Measurements from ENCODE around the gene PLA2G4B. TPM values are rescaled to one million over a fixed set of nuclear protein-coding genes. Genes with fewer than 3 reads are reported as not detected.

PLA2G4B gene
- total and polyA plus RNA-seq, 2 experiments from 2014 or later = 2.7 to 19.6 TPM

- Histone ChIP-seq H3K9me3 (ENCODE audit: low read depth) (no peaks in the 10 kb centered on the region), H3K4me2 (no peak overlapping the region), H3K4me1 (ENCODE audit: insufficient read depth) (peaks cover 13% of the 10 kb centered on the region), H3K36me3 (replicated peaks; ENCODE audit: insufficient read depth, low read depth) (no peaks in the 10 kb centered on the region), H4K20me1 (ENCODE audit: insufficient read depth, poor library complexity, severe bottlenecking) (no peaks in the 10 kb centered on the region), H3K27ac (no peak overlapping the region), H2AFZ (no peak overlapping the region), H3K9me2 (replicated peaks; ENCODE audit: insufficient read depth) (no peaks in the 10 kb centered on the region), H3K27me3 (no peaks in the 10 kb centered on the region), H3K4me3 (no peak overlapping the region), H3K79me2 (no peaks in the 10 kb centered on the region)
- no peak for TF ChIP-seq EZH2 (IDR thresholded peaks at IDR 0.05; ENCODE audit: borderline replicate concordance)
- TF ChIP-seq CTCF (IDR thresholded peaks at IDR 0.05; ENCODE audit: poor library complexity) = no peak
- TF ChIP-seq EZH2phosphoT487 (IDR thresholded peaks at IDR 0.05; ENCODE audit: low read depth, severe bottlenecking, unreplicated experiment) = no peak
- DNase-seq (ENCODE audit: low spot score) = no peak
- WGBS (ENCODE audit: low lambda C conversion rate, missing lambda C conversion rate) = 92% methylated on average over 7 of the region's 7 CpGs
Observed at GRCh38 chr15:41884458-41884857, 45.8 kb downstream of the PLA2G4B start.

GRCh38 chr15:41885321-41885720, 46.7 kb downstream of the PLA2G4B start:
- no peaks in the 10 kb centered on the region for H3K9me2 ChIP-seq (replicated peaks; ENCODE audit: insufficient read depth)
- no peak overlapping the region for H2AFZ ChIP-seq
- DNase-seq (ENCODE audit: low spot score) = no peak
- no peaks in the 10 kb centered on the region for H4K20me1 ChIP-seq (ENCODE audit: insufficient read depth, poor library complexity, severe bottlenecking)
- TF ChIP-seq EZH2 (IDR thresholded peaks at IDR 0.05; ENCODE audit: borderline replicate concordance) = no peak
- TF ChIP-seq CTCF (IDR thresholded peaks at IDR 0.05; ENCODE audit: poor library complexity) = no peak
- no peak for TF ChIP-seq EZH2phosphoT487 (IDR thresholded peaks at IDR 0.05; ENCODE audit: low read depth, severe bottlenecking, unreplicated experiment)
- no peaks in the 10 kb centered on the region for H3K79me2 ChIP-seq
- H3K9me3 ChIP-seq (ENCODE audit: low read depth) = no peaks in the 10 kb centered on the region
- no peak overlapping the region for H3K4me3 ChIP-seq
- H3K4me2 ChIP-seq = no peak overlapping the region
- H3K4me1 ChIP-seq (ENCODE audit: insufficient read depth) = peaks cover 13% of the 10 kb centered on the region
- H3K27ac ChIP-seq = no peak overlapping the region
- no peaks in the 10 kb centered on the region for H3K36me3 ChIP-seq (replicated peaks; ENCODE audit: insufficient read depth, low read depth)
- no peaks in the 10 kb centered on the region for H3K27me3 ChIP-seq

GRCh38 chr15:41885841-41886240, 47.2 kb downstream of the PLA2G4B start:
- TF ChIP-seq EZH2 (IDR thresholded peaks at IDR 0.05; ENCODE audit: borderline replicate concordance) (no peak), EZH2phosphoT487 (IDR thresholded peaks at IDR 0.05; ENCODE audit: low read depth, severe bottlenecking, unreplicated experiment) (no peak), CTCF (IDR thresholded peaks at IDR 0.05; ENCODE audit: poor library complexity) (no peak)
- WGBS (ENCODE audit: low lambda C conversion rate, missing lambda C conversion rate) = 99% methylated on average over 14 of the region's 14 CpGs

GRCh38 chr15:41886741-41887140, 48.1 kb downstream of the PLA2G4B start:
- H3K4me3 ChIP-seq = no peak overlapping the region
- H3K4me1 ChIP-seq (ENCODE audit: insufficient read depth) = peaks cover 11% of the 10 kb centered on the region
- no peak overlapping the region for H2AFZ ChIP-seq
- H3K27ac ChIP-seq = no peak overlapping the region
- H3K79me2 ChIP-seq = no peaks in the 10 kb centered on the region
- no peak for DNase-seq (ENCODE audit: low spot score)
- H3K4me2 ChIP-seq = no peak overlapping the region
- no peaks in the 10 kb centered on the region for H3K36me3 ChIP-seq (replicated peaks; ENCODE audit: insufficient read depth, low read depth)
- H3K27me3 ChIP-seq = no peaks in the 10 kb centered on the region
- no peaks in the 10 kb centered on the region for H3K9me3 ChIP-seq (ENCODE audit: low read depth)
- no peak for TF ChIP-seq EZH2phosphoT487 (IDR thresholded peaks at IDR 0.05; ENCODE audit: low read depth, severe bottlenecking, unreplicated experiment)
- TF ChIP-seq CTCF (IDR thresholded peaks at IDR 0.05; ENCODE audit: poor library complexity) = no peak
- no peak for TF ChIP-seq EZH2 (IDR thresholded peaks at IDR 0.05; ENCODE audit: borderline replicate concordance)
- 72% methylated on average over 7 of the region's 7 CpGs for WGBS (ENCODE audit: low lambda C conversion rate, missing lambda C conversion rate)
- H4K20me1 ChIP-seq (ENCODE audit: insufficient read depth, poor library complexity, severe bottlenecking) = no peaks in the 10 kb centered on the region
- H3K9me2 ChIP-seq (replicated peaks; ENCODE audit: insufficient read depth) = no peaks in the 10 kb centered on the region

More at GRCh38 chr15:41885841-41886240, 47.2 kb downstream of the PLA2G4B start:
- H3K4me2 ChIP-seq = no peak overlapping the region
- no peaks in the 10 kb centered on the region for H3K79me2 ChIP-seq
- no peak for DNase-seq (ENCODE audit: low spot score)
- no peaks in the 10 kb centered on the region for H3K9me2 ChIP-seq (replicated peaks; ENCODE audit: insufficient read depth)
- no peaks in the 10 kb centered on the region for H4K20me1 ChIP-seq (ENCODE audit: insufficient read depth, poor library complexity, severe bottlenecking)
- H3K4me1 ChIP-seq (ENCODE audit: insufficient read depth) = peaks cover 13% of the 10 kb centered on the region
- no peaks in the 10 kb centered on the region for H3K36me3 ChIP-seq (replicated peaks; ENCODE audit: insufficient read depth, low read depth)
- no peak overlapping the region for H2AFZ ChIP-seq
- no peaks in the 10 kb centered on the region for H3K9me3 ChIP-seq (ENCODE audit: low read depth)
- no peak overlapping the region for H3K4me3 ChIP-seq
- H3K27ac ChIP-seq = no peak overlapping the region
- no peaks in the 10 kb centered on the region for H3K27me3 ChIP-seq
